NT2/D1 (cell line): ENCODE data around the gene TBCCD1.

Experiments used
- DNase-seq: peaks from one replicate; pipeline ENCODE4 v3.0.0-alpha.2; 2011; ENCODE audit warnings: low read depth, low spot score
- H3K27me3 ChIP-seq: 2 replicates; pipeline ENCODE4 v1.6.0; 2011; ENCODE audit warnings: mild to moderate bottlenecking; ENCODE audit not compliant: insufficient read length, insufficient read depth
- H3K36me3 ChIP-seq: 2 replicates; pipeline ENCODE4 v1.6.1; 2011; ENCODE audit warnings: mild to moderate bottlenecking, low read length, mixed read lengths; ENCODE audit not compliant: insufficient read depth, insufficient read length
- H3K4me1 ChIP-seq: 2 replicates; pipeline ENCODE4 v1.5.1; 2011; ENCODE audit not compliant: insufficient read depth, insufficient read length
- H3K4me3 ChIP-seq: 2 replicates; pipeline ENCODE4 v1.5.1; 2011; ENCODE audit warnings: low read depth; ENCODE audit not compliant: insufficient read length
- H3K9ac ChIP-seq: 2 replicates; pipeline ENCODE4 v1.6.0; 2011; ENCODE audit warnings: low read depth; ENCODE audit not compliant: insufficient read length
- H3K9me3 ChIP-seq: 2 replicates; pipeline ENCODE4 v1.5.1; 2011; ENCODE audit warnings: mild to moderate bottlenecking, low read length; ENCODE audit not compliant: insufficient read depth
- SUZ12 ChIP-seq: IDR thresholded peaks from 2 replicates; pipeline ENCODE4 v1.6.1; 2011; ENCODE audit not compliant: insufficient read length, insufficient read depth; ENCODE audit errors: extremely low read depth
- YY1 ChIP-seq: IDR thresholded peaks from 2 replicates; pipeline ENCODE4 v1.6.1; 2011; ENCODE audit not compliant: insufficient read length, insufficient read depth
- ZNF274 ChIP-seq: IDR thresholded peaks from 2 replicates; pipeline ENCODE4 v1.6.1; 2011; ENCODE audit warnings: mild to moderate bottlenecking, low read depth, low read length

TBCCD1 gene

DNA sequence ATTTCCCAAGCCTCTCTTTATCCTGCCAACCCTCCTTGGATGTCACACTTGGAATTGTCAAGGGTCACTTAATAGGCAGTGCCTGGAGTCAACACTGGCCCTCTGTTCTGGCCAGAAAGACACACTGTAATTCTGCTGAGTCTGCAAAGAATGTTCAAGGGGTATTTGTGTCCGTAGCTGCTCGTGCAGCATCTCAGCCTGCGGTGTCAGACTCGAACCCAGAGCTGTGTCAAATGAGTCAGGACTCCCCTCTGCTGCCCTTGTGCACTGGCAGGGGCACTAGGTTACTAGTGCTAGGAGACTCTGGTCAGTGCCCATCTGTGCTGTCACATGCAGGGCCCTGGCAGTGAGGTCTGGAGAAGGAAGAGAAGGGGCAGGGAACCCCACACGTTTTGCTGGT, 44.9 kb upstream of the TBCCD1 start:
- Histone ChIP-seq H3K27me3 (peaks cover 2% of the 10 kb centered on the region), H3K9me3 (no peaks in the 10 kb centered on the region), H3K9ac (no peak overlapping the region), H3K4me1 (no peaks in the 10 kb centered on the region), H3K4me3 (no peak overlapping the region), H3K36me3 (no peaks in the 10 kb centered on the region)
- DNase-seq, result no peak
- TF ChIP-seq ZNF274 (no peak), YY1 (no peak), SUZ12 (no peak)

DNA sequence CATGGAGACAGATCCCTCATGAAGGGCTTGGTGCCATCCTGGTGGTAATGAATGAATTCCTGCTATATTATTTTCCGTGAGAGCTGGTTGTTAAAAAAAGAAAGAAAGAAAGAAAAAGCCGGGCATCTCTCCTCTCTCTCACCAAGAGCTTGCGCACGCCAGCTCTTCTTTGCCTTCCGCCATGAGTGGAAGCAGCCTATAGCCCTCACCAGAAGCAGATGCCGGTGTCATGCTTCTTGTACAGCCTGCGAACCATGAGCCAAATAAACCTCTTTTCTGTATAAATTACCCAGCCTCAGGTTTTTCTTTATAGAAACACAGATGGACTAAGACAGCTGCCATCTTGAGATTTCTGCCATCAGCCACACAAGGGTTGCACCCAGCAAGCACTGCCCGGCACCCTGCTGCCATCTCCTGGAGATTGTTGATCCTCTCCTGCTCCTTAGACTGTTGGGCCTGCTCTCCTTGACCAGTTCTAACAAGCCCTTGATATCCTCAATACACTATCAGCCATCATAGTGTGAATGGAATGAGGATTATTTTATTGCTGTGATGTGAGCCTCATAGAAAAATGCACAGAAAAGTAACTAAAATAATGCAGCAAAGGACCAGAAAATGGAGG, 42.2 kb upstream of the TBCCD1 start:
- Histone ChIP-seq H3K36me3 (no peaks in the 10 kb centered on the region), H3K4me3 (no peak overlapping the region), H3K9ac (no peak overlapping the region), H3K9me3 (no peaks in the 10 kb centered on the region), H3K27me3 (no peaks in the 10 kb centered on the region), H3K4me1 (no peaks in the 10 kb centered on the region)
- no peak for TF ChIP-seq SUZ12
- TF ChIP-seq YY1, result no peak
- no peak for TF ChIP-seq ZNF274
- DNase-seq, result no peak

DNA sequence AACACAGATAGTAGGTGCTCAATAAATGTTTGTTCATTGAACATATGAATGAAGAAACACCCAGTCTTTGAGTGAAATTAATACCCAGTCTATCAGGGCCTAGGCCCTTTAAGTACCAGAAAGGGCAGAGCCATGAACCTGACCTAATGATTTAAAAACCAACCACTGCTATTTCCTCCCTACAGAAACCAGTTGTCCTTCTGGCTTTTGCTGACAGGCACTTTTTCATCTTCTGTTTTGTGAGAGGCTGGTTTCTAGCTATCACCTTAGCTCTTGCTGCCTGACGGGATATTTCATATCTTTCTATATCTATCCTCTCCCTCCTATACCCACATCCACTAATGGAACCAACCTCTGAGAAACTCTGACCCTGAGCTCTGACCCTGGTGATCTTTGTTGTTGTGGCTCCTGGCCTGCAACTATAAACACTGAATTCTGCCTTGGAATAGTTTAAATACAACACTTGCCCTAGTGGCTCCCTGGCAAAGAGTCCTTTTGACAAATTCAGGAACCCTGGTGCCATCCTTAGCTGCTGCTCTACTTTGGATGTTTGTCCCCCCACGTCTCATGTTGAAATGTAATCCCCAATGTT, 41.6 kb upstream of the TBCCD1 start:
- DNase-seq, result no peak
- Histone ChIP-seq H3K4me3 (no peak overlapping the region), H3K27me3 (no peaks in the 10 kb centered on the region), H3K36me3 (no peaks in the 10 kb centered on the region), H3K4me1 (no peaks in the 10 kb centered on the region), H3K9ac (no peak overlapping the region), H3K9me3 (no peaks in the 10 kb centered on the region)
- TF ChIP-seq YY1, result no peak
- no peak for TF ChIP-seq ZNF274

DNA sequence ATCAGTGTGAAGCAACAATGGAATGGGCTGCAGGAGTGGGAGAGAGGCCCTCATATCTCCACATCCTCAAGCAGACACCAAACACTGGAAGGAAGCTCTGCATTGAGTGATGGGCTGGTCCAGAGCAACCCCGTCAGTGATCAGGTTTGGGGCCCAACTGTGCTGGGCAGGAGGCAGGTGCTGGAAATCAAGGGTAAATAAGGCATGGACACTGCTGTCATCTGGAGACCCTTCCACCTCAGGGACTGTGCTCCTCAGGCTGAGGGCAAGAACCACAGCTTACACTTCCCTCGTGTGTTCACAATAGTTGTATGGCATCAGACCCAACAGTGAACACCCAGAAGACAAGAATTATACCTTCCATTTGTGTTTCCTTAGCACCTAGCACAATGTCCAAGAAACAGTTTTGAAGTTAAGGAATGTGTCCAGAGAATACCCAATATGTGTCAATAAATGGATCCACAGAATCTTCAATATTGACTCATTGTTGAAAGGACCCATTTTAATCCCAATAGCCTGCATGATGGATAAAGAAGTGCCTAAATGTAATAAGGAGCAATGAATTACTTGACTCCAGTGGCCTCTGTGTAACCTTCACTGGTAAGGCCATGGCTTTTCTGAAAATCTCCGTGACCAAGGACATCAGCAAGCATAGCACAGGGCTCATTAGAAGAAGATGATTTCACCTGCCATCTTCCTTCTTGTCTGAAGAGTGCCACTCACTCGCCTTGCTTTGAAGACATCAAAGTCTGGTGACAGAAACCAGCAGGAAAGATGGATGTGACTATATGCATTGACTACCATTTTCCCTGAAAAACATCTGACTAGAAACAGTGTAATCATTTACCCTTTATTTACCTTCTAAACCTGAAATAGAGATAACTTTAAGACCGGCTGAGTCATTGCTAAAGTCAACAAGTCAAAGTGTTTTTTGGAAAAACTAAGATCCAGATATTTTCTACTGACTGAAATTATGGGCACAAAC, 38.7 kb upstream of the TBCCD1 start:
- no peak for DNase-seq
- no peak overlapping the region for H3K9ac ChIP-seq
- H3K4me3 ChIP-seq, result no peak overlapping the region
- no peaks in the 10 kb centered on the region for H3K9me3 ChIP-seq
- H3K4me1 ChIP-seq, result peaks cover 3% of the 10 kb centered on the region
- TF ChIP-seq YY1 (no peak), ZNF274 (no peak), SUZ12 (no peak)
- H3K27me3 ChIP-seq, result no peaks in the 10 kb centered on the region
- H3K36me3 ChIP-seq, result no peaks in the 10 kb centered on the region

DNA sequence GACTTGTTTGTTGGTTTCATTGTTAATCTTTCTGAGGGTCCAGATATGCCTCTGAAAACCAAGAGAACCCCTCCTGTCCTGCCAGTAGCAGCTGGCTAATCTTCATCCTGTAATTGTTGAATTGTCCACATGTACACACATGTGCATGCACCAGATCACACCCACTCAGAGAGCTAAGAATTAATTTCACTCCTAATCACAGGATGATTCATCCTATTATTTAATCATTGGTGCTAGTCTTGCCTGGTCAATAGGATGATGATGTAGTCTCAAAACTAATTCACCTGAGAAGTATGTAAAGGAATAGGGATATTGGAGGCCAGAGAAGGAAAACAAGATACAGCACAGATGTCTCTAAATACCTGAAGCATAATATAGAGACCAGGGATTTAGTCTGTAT, 37.9 kb upstream of the TBCCD1 start:
- DNase-seq, result no peak
- Histone ChIP-seq H3K4me3 (no peak overlapping the region), H3K36me3 (no peaks in the 10 kb centered on the region), H3K9ac (no peak overlapping the region), H3K9me3 (no peaks in the 10 kb centered on the region), H3K27me3 (no peaks in the 10 kb centered on the region), H3K4me1 (peaks cover 3% of the 10 kb centered on the region)
- TF ChIP-seq SUZ12 (no peak), ZNF274 (no peak), YY1 (no peak)

DNA sequence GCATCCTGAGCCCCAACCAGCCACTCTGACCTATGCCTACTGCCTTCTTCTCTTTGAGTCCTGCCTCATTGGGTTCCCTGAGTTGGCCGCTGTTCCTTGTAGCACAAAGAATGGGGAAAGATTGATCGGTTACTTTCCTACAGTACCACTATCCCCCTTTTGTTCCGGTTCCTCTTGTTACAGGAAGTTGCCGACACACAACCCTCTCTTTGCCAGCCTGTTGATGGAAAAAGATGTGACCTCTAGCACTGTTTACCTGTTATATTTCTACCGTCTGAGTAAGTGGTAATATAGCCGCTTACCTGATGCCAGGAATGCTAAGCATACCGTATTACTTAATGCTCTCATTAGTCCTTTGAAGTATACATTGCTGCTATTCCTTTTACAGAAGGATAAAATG, 36.0 kb upstream of the TBCCD1 start:
- DNase-seq, result no peak
- no peaks in the 10 kb centered on the region for H3K36me3 ChIP-seq
- H3K4me1 ChIP-seq, result peaks cover 3% of the 10 kb centered on the region
- no peaks in the 10 kb centered on the region for H3K27me3 ChIP-seq
- TF ChIP-seq YY1 (no peak), SUZ12 (no peak), ZNF274 (no peak)
- no peaks in the 10 kb centered on the region for H3K9me3 ChIP-seq
- H3K9ac ChIP-seq, result no peak overlapping the region
- no peak overlapping the region for H3K4me3 ChIP-seq

DNA sequence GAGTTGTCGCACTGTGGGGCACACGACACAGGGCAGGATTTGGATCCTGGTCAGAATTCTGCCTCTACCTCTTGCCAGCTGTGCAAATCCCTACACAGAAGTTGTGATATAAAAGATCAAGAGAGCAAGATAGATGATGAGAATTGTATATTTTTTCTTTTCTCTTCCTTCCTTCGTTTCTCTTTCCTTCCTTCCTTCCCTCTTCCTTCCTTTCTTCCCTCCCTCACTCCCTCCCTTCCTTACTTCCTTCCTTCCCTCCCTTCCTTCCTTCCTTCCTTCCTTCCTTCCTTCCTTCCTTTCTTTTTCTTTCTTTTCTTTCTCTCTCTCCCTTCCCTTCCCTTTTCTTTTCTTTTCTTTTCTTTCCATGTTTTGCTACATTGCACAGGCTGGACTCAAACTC, 33.8 kb upstream of the TBCCD1 start:
- H3K27me3 ChIP-seq, result no peaks in the 10 kb centered on the region
- TF ChIP-seq YY1 (no peak), ZNF274 (no peak), SUZ12 (no peak)
- no peak for DNase-seq
- H3K4me3 ChIP-seq, result no peak overlapping the region
- H3K4me1 ChIP-seq, result peaks cover 3% of the 10 kb centered on the region
- H3K9me3 ChIP-seq, result no peaks in the 10 kb centered on the region
- no peaks in the 10 kb centered on the region for H3K36me3 ChIP-seq
- H3K9ac ChIP-seq, result no peak overlapping the region
